HG02870 (cell line): ENCODE results near the gene SLC9C2.
"Not testable (repeated sequence)": the region's sequence is repeated elsewhere in the genome, so short reads cannot be mapped to it uniquely, and the experiment has no call there.

ENCODE experiments used
- ATAC-seq: cut with Tn5 transposase; IDR thresholded peaks from one replicate; pipeline ENCODE4 v1.9.1; 2021; ENCODE audit warnings: mild to moderate bottlenecking, moderate library complexity; ENCODE audit not compliant: unreplicated experiment

SLC9C2 gene

GRCh38 chr1:173603056-173603591 lies at the start of gene SLC9C2:
TSS of gene SLC9C2 (minus strand) at chr1:173603072. CDS start at chr1:173601776, 1,296 bp downstream.
- ATAC-seq, result no peak

- no peak for ATAC-seq
These were observed 46.2 kb upstream of the SLC9C2 start for GRCh38 chr1:173648880-173649605.

GRCh38 chr1:173646656-173647055 lies 43.8 kb upstream of the SLC9C2 start:
- ATAC-seq, result no peak

GRCh38 chr1:173642450-173643139 lies 39.7 kb upstream of the SLC9C2 start:
- ATAC-seq, result not testable (repeated sequence)

GRCh38 chr1:173639102-173639501 lies 36.2 kb upstream of the SLC9C2 start:
- ATAC-seq, result no peak

- no peak for ATAC-seq
These were observed 35.5 kb upstream of the SLC9C2 start for GRCh38 chr1:173638043-173639021.

GRCh38 chr1:173637236-173638042 lies 34.6 kb upstream of the SLC9C2 start:
- not testable (repeated sequence) for ATAC-seq

GRCh38 chr1:173635116-173635515 lies 32.2 kb upstream of the SLC9C2 start, which contains the start of gene TEX50:
TSS of gene TEX50 (plus strand) at chr1:173635338. CDS start at chr1:173635522, 184 bp downstream.
- no peak for ATAC-seq

GRCh38 chr1:173628888-173629287 lies 26.0 kb upstream of the SLC9C2 start:
- no peak for ATAC-seq

- ATAC-seq, result no peak
These were observed 24.4 kb upstream of the SLC9C2 start for GRCh38 chr1:173627269-173627668.

GRCh38 chr1:173616859-173617258 lies 14.0 kb upstream of the SLC9C2 start:
- no peak for ATAC-seq

GRCh38 chr1:173613086-173613485 lies 10.2 kb upstream of the SLC9C2 start:
- ATAC-seq, result not testable (repeated sequence)

- ATAC-seq, result no peak
These were observed 5.8 kb upstream of the SLC9C2 start for GRCh38 chr1:173608503-173609216.

- ATAC-seq, result peak; percentile 86
These were observed 1.3 kb downstream of the SLC9C2 start for GRCh38 chr1:173601588-173601987.

GRCh38 chr1:173596097-173596825 lies 6.6 kb downstream of the SLC9C2 start:
- ATAC-seq, result no peak

GRCh38 chr1:173591138-173591537 lies 11.7 kb downstream of the SLC9C2 start:
- not testable (repeated sequence) for ATAC-seq

- no peak for ATAC-seq
These were observed 12.3 kb downstream of the SLC9C2 start for GRCh38 chr1:173590557-173590956.

GRCh38 chr1:173581383-173582079 lies 21.3 kb downstream of the SLC9C2 start:
- peak; percentile 78 for ATAC-seq
